ENCODE measurements around the gene PDE2A. TPM values are rescaled to one million over a fixed set of nuclear protein-coding genes. Genes with fewer than 3 reads are reported as not detected.

Gene PDE2A
- total and polyA plus RNA-seq, 5 experiments from 2014 or later, result 0.22 to 1.9 (median 0.74) TPM; not detected in 1

GRCh38 chr11:72648384-72649136 lies 25.7 kb downstream of the PDE2A start:
- H3K27ac Mint-ChIP-seq, result no peak overlapping the region
- no peak overlapping the region for H3K4me3 Mint-ChIP-seq
- POLR2A ChIA-PET, result no interaction called here
- no peak for DNase-seq
- H3K9me3 Mint-ChIP-seq, result no peaks in the 10 kb centered on the region
- peaks cover 1 to 8% (median 6%) of the 10 kb centered on the region in 5 donors for H3K27me3 Mint-ChIP-seq
- no peaks in the 10 kb centered on the region for H3K36me3 Mint-ChIP-seq
- peaks cover 0 to 2% (median under 1%) of the 10 kb centered on the region in 4 donors for H3K4me1 Mint-ChIP-seq
- ATAC-seq, result no peak

GRCh38 chr11:72647882-72648281 lies 26.3 kb downstream of the PDE2A start:
- ATAC-seq, result no peak
- no peak for DNase-seq
- H3K36me3 Mint-ChIP-seq, result no peaks in the 10 kb centered on the region

GRCh38 chr11:72646472-72646871 lies 27.8 kb downstream of the PDE2A start:
- H3K27me3 Mint-ChIP-seq, result peaks cover 0 to 9% (median 1%) of the 10 kb centered on the region in 5 donors
- no peak for DNase-seq
- peak overlapping the region in 1 of 10 donors; percentile 67 for H3K27ac Mint-ChIP-seq
- POLR2A ChIA-PET, result no interaction called here
- H3K4me1 Mint-ChIP-seq, result peaks cover 0 to 3% (median 2%) of the 10 kb centered on the region in 4 donors
- H3K9me3 Mint-ChIP-seq, result no peaks in the 10 kb centered on the region
- H3K4me3 Mint-ChIP-seq, result no peak overlapping the region
- no peaks in the 10 kb centered on the region for H3K36me3 Mint-ChIP-seq
- no peak for ATAC-seq

More at GRCh38 chr11:72647882-72648281, 26.3 kb downstream of the PDE2A start:
- H3K27me3 Mint-ChIP-seq, result peaks cover under 1 to 6% (median 1%) of the 10 kb centered on the region in 5 donors
- no peak overlapping the region for H3K27ac Mint-ChIP-seq
- H3K4me3 Mint-ChIP-seq, result no peak overlapping the region
- H3K4me1 Mint-ChIP-seq, result peaks cover 0 to 3% (median 2%) of the 10 kb centered on the region in 4 donors
- POLR2A ChIA-PET, result no interaction called here
- no peaks in the 10 kb centered on the region for H3K9me3 Mint-ChIP-seq

- no peak for ATAC-seq
- Mint-ChIP-seq H3K27ac (no peak overlapping the region), H3K27me3 (peaks cover 0 to 9% (median 1%) of the 10 kb centered on the region in 5 donors), H3K4me1 (peaks cover 0 to 3% (median 2%) of the 10 kb centered on the region in 4 donors), H3K4me3 (peak overlapping the region in 2 of 10 donors; percentile 18 to 20), H3K9me3 (no peaks in the 10 kb centered on the region), H3K36me3 (no peaks in the 10 kb centered on the region)
- POLR2A ChIA-PET, result no interaction called here
- no peak for DNase-seq
Observed at GRCh38 chr11:72646024-72646423, 28.2 kb downstream of the PDE2A start.

- peaks cover 0 to 9% (median 1%) of the 10 kb centered on the region in 5 donors for H3K27me3 Mint-ChIP-seq
- no peaks in the 10 kb centered on the region for H3K36me3 Mint-ChIP-seq
- POLR2A ChIA-PET, result no interaction called here
- no peak for DNase-seq
- H3K9me3 Mint-ChIP-seq, result no peaks in the 10 kb centered on the region
- peak overlapping the region in 1 of 10 donors; percentile 14 for H3K27ac Mint-ChIP-seq
- no peak for ATAC-seq
- peak overlapping the region in 9 of 10 donors; percentile 40 to 79 (median 66) for H3K4me3 Mint-ChIP-seq
- H3K4me1 Mint-ChIP-seq, result peaks cover 0 to 3% (median 2%) of the 10 kb centered on the region in 4 donors
Observed at GRCh38 chr11:72643547-72643946, 30.7 kb downstream of the PDE2A start.

GRCh38 chr11:72642884-72643522 lies 31.2 kb downstream of the PDE2A start:
- H3K9me3 Mint-ChIP-seq, result no peaks in the 10 kb centered on the region
- POLR2A ChIA-PET, result no interaction called here
- ATAC-seq (peak; percentile 85 to 90), DNase-seq (peak; percentile 32 to 76 (median 66))
- no peak overlapping the region for H3K27ac Mint-ChIP-seq
- H3K4me3 Mint-ChIP-seq, result peak overlapping the region in 9 of 10 donors; percentile 43 to 80 (median 74)
- peaks cover 0 to 11% (median 1%) of the 10 kb centered on the region in 5 donors for H3K27me3 Mint-ChIP-seq
- H3K36me3 Mint-ChIP-seq, result no peaks in the 10 kb centered on the region
- H3K4me1 Mint-ChIP-seq, result peaks cover 0 to 3% (median 2%) of the 10 kb centered on the region in 4 donors

- no peaks in the 10 kb centered on the region for H3K9me3 Mint-ChIP-seq
- H3K36me3 Mint-ChIP-seq, result no peaks in the 10 kb centered on the region
- H3K4me1 Mint-ChIP-seq, result peaks cover 0 to 4% (median 2%) of the 10 kb centered on the region in 4 donors
- DNase-seq (peak in 2 of 10 donors; percentile 10 to 12), ATAC-seq (peak; percentile 48 to 69)
- peaks cover 4 to 15% (median 6%) of the 10 kb centered on the region in 5 donors for H3K27me3 Mint-ChIP-seq
- H3K27ac Mint-ChIP-seq, result peak overlapping the region in 1 of 10 donors; percentile 31
- POLR2A ChIA-PET, result no interaction called here
- H3K4me3 Mint-ChIP-seq, result peak overlapping the region in 9 of 10 donors; percentile 41 to 80 (median 73)
Observed at GRCh38 chr11:72642043-72642883, 32.0 kb downstream of the PDE2A start.

- H3K4me1 Mint-ChIP-seq, result peaks cover 0 to 4% (median 2%) of the 10 kb centered on the region in 4 donors
- no peaks in the 10 kb centered on the region for H3K9me3 Mint-ChIP-seq
- peak overlapping the region in 1 of 10 donors; percentile 31 for H3K27ac Mint-ChIP-seq
- peak overlapping the region in 1 of 10 donors; percentile 63 for H3K4me3 Mint-ChIP-seq
- H3K36me3 Mint-ChIP-seq, result no peaks in the 10 kb centered on the region
- peak in 1 of 10 donors; percentile 3 for DNase-seq
- ATAC-seq, result no peak
- POLR2A ChIA-PET, result no interaction called here
- H3K27me3 Mint-ChIP-seq, result peaks cover 6 to 16% (median 11%) of the 10 kb centered on the region in 5 donors
Observed at GRCh38 chr11:72641522-72642042, 32.6 kb downstream of the PDE2A start.

- peaks cover 8 to 19% (median 11%) of the 10 kb centered on the region in 5 donors for H3K27me3 Mint-ChIP-seq
- POLR2A ChIA-PET, result no interaction called here
- ATAC-seq, result no peak
Observed at GRCh38 chr11:72639502-72640375, 34.5 kb downstream of the PDE2A start.

GRCh38 chr11:72637926-72638325 lies 36.3 kb downstream of the PDE2A start:
- POLR2A ChIA-PET, result no interaction called here
- no peak overlapping the region for H3K27ac Mint-ChIP-seq
- DNase-seq, result no peak
- ATAC-seq, result no peak
- H3K4me3 Mint-ChIP-seq, result no peak overlapping the region
- peaks cover 0 to 1% (median 0%) of the 10 kb centered on the region in 3 donors for H3K36me3 Mint-ChIP-seq
- no peaks in the 10 kb centered on the region for H3K9me3 Mint-ChIP-seq
- H3K4me1 Mint-ChIP-seq, result peaks cover 0 to 3% (median 0%) of the 10 kb centered on the region in 4 donors
- peaks cover 7 to 22% (median 12%) of the 10 kb centered on the region in 5 donors for H3K27me3 Mint-ChIP-seq

More at GRCh38 chr11:72639502-72640375, 34.5 kb downstream of the PDE2A start:
- H3K4me3 Mint-ChIP-seq, result no peak overlapping the region
- H3K4me1 Mint-ChIP-seq, result peaks cover 0 to 4% (median 2%) of the 10 kb centered on the region in 4 donors
- no peak overlapping the region for H3K27ac Mint-ChIP-seq
- DNase-seq, result no peak
- H3K36me3 Mint-ChIP-seq, result no peaks in the 10 kb centered on the region
- H3K9me3 Mint-ChIP-seq, result no peaks in the 10 kb centered on the region

- no peaks in the 10 kb centered on the region for H3K9me3 Mint-ChIP-seq
- peaks cover 0 to 1% (median 0%) of the 10 kb centered on the region in 3 donors for H3K36me3 Mint-ChIP-seq
- no peak overlapping the region for H3K4me3 Mint-ChIP-seq
- POLR2A ChIA-PET, result no interaction called here
- ATAC-seq, result no peak
- peaks cover 7 to 22% (median 14%) of the 10 kb centered on the region in 5 donors for H3K27me3 Mint-ChIP-seq
- H3K27ac Mint-ChIP-seq, result no peak overlapping the region
- peaks cover 0 to 5% (median 0%) of the 10 kb centered on the region in 4 donors for H3K4me1 Mint-ChIP-seq
- DNase-seq, result no peak
Observed at GRCh38 chr11:72637198-72637597, 37.0 kb downstream of the PDE2A start.

All from naive thymus-derived CD8-positive, alpha-beta T cell (primary cell).